Subcutaneous abdominal adipose tissue (tissue), 5 donors: ENCODE data around the gene CPO.

Source experiments
- H3K27ac ChIP-seq: one replicate; pipeline ENCODE4 v1.7.0; 2013; ENCODE audit warnings: low read depth, mild to moderate bottlenecking, inconsistent platforms, low read length, moderate library complexity
- H3K27me3 ChIP-seq, 5 donors: one replicate each; pipeline ENCODE4 v1.7.0; 2013; ENCODE audit warnings: low read length in 5 of 5, inconsistent platforms in 1 of 5; ENCODE audit not compliant: control insufficient read depth in 5 of 5, insufficient read depth in 4 of 5
- H3K36me3 ChIP-seq, 5 donors: one replicate each; pipeline ENCODE4 v1.7.0; 2013; ENCODE audit warnings: low read length in 5 of 5; ENCODE audit not compliant: control insufficient read depth in 5 of 5, insufficient read depth in 5 of 5
- H3K4me1 ChIP-seq, 5 donors: one replicate each; pipeline ENCODE4 v1.7.0; 2013; ENCODE audit warnings: low read length in 5 of 5, mild to moderate bottlenecking in 3 of 5, moderate library complexity in 1 of 5; ENCODE audit not compliant: control insufficient read depth in 5 of 5, insufficient read depth in 5 of 5
- H3K4me3 ChIP-seq, 5 donors: one replicate each; pipeline ENCODE4 v1.7.0; 2013; ENCODE audit warnings: low read length in 5 of 5, low read depth in 1 of 5
- H3K9ac ChIP-seq, 5 donors: one replicate each; pipeline ENCODE4 v1.7.0; 2013; ENCODE audit warnings: low read length in 5 of 5, mild to moderate bottlenecking in 4 of 5, moderate library complexity in 3 of 5
- H3K9me3 ChIP-seq, 5 donors: one replicate each; pipeline ENCODE4 v1.7.0; 2013; ENCODE audit warnings: low read length in 5 of 5; ENCODE audit not compliant: control insufficient read depth in 5 of 5
- donor health status: healthy.
- donor health status: healthy.
- donor health status: healthy.
- donor health status: healthy.
- donor health status: healthy.

Gene CPO

GRCh38 chr2:206996556-206997065, 57.3 kb downstream of the CPO start:
- no peaks in the 10 kb centered on the region for H3K36me3 ChIP-seq
- H3K27me3 ChIP-seq = no peaks in the 10 kb centered on the region
- peaks cover 0 to 2% (median 0%) of the 10 kb centered on the region in 5 donors for H3K9me3 ChIP-seq
- H3K27ac ChIP-seq = no peak overlapping the region
- H3K4me3 ChIP-seq = no peak overlapping the region
- H3K4me1 ChIP-seq = no peaks in the 10 kb centered on the region
- no peak overlapping the region for H3K9ac ChIP-seq

- H3K4me1 ChIP-seq = peaks cover 0 to 4% (median 0%) of the 10 kb centered on the region in 5 donors
- no peaks in the 10 kb centered on the region for H3K36me3 ChIP-seq
- no peak overlapping the region for H3K27ac ChIP-seq
- H3K27me3 ChIP-seq = no peaks in the 10 kb centered on the region
- H3K9ac ChIP-seq = no peak overlapping the region
- no peak overlapping the region for H3K4me3 ChIP-seq
- H3K9me3 ChIP-seq = no peaks in the 10 kb centered on the region
Measured at GRCh38 chr2:207008105-207008990, 69.0 kb downstream of the CPO start.

GRCh38 chr2:207012461-207012860, 73.1 kb downstream of the CPO start:
- no peak overlapping the region for H3K4me3 ChIP-seq
- H3K4me1 ChIP-seq = peaks cover 0 to 4% (median 0%) of the 10 kb centered on the region in 5 donors
- H3K27ac ChIP-seq = no peak overlapping the region
- H3K36me3 ChIP-seq = no peaks in the 10 kb centered on the region
- no peak overlapping the region for H3K9ac ChIP-seq
- no peaks in the 10 kb centered on the region for H3K27me3 ChIP-seq
- no peaks in the 10 kb centered on the region for H3K9me3 ChIP-seq

- Histone ChIP-seq H3K27ac (no peak overlapping the region), H3K36me3 (no peaks in the 10 kb centered on the region), H3K4me1 (peaks cover 0 to 4% (median 0%) of the 10 kb centered on the region in 5 donors), H3K4me3 (no peak overlapping the region), H3K27me3 (no peaks in the 10 kb centered on the region), H3K9ac (no peak overlapping the region), H3K9me3 (no peaks in the 10 kb centered on the region)
Measured at GRCh38 chr2:207014424-207014823, 75.1 kb downstream of the CPO start.

GRCh38 chr2:207015901-207016300, 76.6 kb downstream of the CPO start:
- Histone ChIP-seq H3K4me3 (no peak overlapping the region), H3K4me1 (peaks cover 0 to 4% (median 0%) of the 10 kb centered on the region in 5 donors), H3K9ac (no peak overlapping the region), H3K9me3 (no peaks in the 10 kb centered on the region), H3K27ac (no peak overlapping the region), H3K36me3 (no peaks in the 10 kb centered on the region), H3K27me3 (no peaks in the 10 kb centered on the region)
